ENCODE data around the gene NPDC1.

NPDC1 gene, protein sequence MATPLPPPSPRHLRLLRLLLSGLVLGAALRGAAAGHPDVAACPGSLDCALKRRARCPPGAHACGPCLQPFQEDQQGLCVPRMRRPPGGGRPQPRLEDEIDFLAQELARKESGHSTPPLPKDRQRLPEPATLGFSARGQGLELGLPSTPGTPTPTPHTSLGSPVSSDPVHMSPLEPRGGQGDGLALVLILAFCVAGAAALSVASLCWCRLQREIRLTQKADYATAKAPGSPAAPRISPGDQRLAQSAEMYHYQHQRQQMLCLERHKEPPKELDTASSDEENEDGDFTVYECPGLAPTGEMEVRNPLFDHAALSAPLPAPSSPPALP

DNA sequence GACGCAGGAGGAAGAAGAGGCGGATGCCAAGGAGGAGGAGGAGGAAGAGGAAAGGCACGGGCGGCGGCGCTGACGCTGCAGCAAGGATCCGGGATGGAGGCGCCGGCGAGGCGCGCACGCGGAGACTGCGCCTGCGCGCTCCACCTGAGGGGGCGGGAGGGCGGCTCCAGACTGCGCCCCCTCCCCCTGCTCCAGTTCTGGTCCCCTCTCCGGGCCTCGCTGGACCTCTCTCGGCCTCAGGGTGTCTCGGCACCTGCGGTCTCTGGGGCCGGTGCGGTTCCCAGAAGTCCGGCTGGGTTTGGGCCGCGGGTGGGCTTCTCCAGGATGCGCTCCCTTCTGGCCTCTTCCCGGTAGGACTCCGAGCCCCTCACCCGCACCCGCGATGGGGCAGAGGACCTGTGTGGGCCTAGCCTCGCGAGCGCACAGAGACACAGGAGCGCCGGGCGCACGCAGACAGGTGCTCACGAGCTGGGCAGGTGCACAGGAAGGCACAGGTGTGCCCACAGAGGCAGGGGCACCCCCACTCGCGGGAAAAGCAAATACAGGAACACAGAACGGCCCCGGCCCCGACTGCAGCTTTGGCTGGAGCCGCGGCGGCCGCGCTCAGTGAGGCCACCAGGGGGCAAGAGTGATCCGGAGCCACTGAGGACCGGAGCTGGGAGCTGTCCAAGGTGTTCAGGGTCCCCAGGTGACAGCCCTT lies at the start of gene NPDC1:
NPDC1 (minus strand) TSS at position 90 of the 700 bp plus-strand sequence. CDS start 188 bp downstream, outside the sequence.
- DNase-seq (ENCODE audit: low spot score), result peak; percentile 92

DNA sequence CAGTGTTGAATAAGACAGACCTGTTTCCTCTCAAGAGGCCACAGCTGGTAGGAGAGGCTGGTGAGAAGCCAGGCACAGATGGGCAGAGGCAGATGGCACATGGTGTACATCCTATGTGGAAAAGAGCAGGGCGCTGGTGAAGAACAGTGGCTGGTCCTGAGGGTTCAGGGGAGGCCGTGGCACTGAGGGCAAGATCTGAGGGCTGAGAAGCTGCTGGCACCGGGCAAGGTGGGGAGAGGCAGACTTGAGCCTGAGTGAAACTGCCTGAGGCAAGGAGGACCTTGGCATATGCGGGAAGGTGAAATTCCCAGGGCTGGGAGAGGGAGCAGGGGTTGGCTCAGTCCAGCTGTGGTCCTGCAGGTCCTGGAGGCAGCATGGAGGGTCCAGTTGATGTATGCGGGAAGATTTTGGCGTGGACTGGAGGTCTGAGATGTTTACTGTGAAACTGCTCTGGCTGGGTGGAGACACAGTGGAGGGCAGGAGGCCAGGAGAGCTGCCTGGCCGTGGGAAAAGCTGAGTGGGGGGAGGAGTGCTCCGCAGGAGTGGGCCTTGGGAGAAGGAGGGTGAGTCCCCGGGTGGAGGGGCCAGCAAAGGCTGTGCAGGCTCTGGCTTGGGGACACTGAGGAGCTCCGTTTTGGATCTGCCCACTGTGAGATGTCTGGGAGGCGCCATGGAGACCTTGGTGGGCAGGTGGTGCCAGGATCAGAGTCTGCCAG lies 43.4 kb upstream of the NPDC1 start:
- DNase-seq (ENCODE audit: low spot score), result no peak

DNA sequence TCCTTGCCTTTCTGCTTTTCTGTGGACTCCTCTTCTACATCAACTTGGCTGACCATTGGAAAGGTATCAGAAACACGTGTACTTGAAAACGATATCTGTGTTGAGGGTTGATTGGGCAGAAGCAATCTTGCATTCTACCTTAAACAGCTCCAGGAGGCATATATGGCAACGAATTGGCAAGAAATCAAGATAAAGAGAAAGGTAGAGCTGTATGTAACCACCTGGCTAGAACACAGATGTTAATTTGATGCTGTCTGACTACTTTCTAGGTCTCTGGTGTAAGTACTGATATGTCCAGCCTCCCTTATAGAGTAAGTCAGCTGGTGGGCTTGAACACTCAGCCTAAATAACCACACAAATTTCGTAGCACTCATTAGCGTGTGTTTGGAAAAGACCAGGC lies 42.1 kb upstream of the NPDC1 start:
- no peak for DNase-seq (ENCODE audit: low spot score)

DNA sequence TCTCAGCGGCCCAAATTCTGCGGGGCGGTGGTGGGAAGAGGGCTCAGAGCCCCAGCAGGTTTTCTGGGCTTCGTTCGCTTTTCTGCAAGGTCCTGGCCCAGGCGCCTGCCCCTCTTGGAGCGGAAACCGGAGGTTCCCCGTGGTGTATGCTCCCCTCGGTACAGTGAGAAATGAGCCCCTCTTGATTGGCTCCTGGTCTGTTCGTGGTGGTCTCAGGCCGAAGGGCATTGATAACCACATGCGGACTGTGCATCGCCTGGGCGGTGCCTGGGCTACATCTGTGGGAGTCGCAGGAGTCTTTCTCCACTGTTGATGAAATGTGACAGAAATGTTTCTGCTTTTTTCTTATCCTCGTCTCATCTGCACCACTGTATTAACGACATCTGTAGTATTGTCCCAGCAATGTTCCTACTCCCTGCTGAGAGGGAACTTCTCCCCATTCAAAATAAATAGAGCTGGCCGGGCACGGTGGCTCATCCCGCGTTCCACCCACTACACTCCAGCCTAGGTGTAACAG lies 41.5 kb upstream of the NPDC1 start:
- DNase-seq (ENCODE audit: low spot score), result no peak

DNA sequence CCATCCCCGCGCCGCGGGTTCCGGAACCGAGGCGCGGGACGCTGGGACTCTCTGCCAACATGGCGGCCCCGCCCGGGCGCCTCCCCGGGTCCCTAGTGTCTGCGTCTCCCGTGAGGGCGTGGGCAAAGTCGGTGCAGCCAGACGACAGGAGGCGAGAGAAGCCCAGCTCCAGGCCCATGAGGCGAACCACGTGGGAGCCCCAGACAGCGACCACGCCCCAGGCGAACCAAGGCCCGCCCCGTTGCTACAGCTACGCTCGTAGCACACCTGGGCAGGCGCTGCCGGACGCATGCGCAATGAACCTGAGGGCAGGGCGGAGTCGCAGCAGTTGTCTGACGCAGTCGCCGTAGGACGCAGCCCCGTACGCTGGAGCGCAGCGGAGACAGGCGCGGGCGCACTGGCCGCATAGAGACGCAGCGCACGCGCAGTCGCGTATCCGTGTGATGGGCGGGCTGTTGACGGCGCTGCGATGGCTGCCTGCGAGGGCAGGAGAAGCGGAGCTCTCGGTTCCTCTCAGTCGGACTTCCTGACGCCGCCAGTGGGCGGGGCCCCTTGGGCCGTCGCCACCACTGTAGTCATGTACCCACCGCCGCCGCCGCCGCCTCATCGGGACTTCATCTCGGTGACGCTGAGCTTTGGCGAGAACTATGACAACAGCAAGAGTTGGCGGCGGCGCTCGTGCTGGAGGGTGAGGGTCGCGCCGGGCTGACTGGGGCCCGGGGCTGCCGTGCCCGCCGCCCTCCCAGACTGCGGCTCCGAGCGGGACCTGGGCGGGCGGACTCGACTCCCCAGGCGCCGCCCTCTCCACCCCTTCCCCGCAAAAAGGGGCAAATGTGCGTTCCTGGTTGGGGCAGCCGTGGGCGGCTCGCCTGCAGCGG lies 40.8 kb upstream of the NPDC1 start, which contains the start of gene MAN1B1:
MAN1B1 (plus strand) TSS at position 455 of the 878 bp plus-strand sequence; CDS start at position 470, 15 bp downstream.
- DNase-seq (ENCODE audit: low spot score), result peak; percentile 100

DNA sequence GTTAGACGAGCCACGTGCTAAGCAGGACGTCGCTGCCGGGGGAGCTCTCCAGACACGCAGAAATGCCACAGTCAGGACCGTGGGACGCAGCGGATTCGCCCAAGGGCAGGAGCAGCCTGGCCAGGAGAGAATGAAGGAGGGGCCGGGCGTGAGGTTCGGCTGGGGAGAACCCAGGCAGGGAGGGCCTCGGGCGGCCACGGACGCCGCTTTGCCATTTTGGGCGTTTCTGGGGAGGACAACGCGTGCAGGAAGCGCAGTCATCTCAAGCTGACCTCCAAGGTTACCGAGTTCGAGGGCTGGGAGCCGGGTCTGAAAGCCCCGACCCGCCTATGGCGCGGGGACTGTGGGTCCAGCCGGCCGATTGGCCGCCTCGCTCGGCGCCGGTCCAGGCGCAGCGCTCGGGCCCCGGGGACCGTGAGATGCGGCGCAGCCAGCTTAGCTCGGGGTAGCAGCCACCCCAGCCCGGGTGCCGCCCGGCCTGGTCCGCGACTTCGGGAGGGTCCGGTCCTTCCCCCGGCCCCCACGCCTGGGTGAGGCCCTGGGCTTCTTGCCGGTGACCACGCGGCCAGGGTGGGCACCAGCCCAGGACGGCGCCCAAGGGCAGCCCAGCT lies 40.0 kb upstream of the NPDC1 start:
- DNase-seq (ENCODE audit: low spot score), result peak; percentile 74

DNA sequence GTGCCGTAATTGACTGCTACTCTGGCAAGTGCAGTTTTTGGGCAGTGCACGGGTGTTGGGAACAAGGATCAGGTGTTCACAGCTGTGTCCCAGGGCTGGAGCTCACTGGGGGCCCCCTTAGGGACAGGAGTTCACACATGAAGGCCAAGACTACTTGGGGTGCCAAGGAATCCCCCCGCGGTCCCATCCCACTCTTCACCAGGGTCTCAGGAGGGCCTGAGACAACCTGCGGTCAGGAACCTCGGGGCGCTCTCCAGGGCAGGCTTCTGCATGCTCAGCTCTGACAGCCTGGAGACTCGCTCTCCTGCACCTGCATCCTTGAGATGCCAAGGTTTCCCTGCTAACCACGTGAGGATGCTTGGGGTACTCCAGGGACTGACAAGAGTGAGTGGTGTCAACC lies 38.5 kb upstream of the NPDC1 start:
- DNase-seq (ENCODE audit: low spot score), result no peak

DNA sequence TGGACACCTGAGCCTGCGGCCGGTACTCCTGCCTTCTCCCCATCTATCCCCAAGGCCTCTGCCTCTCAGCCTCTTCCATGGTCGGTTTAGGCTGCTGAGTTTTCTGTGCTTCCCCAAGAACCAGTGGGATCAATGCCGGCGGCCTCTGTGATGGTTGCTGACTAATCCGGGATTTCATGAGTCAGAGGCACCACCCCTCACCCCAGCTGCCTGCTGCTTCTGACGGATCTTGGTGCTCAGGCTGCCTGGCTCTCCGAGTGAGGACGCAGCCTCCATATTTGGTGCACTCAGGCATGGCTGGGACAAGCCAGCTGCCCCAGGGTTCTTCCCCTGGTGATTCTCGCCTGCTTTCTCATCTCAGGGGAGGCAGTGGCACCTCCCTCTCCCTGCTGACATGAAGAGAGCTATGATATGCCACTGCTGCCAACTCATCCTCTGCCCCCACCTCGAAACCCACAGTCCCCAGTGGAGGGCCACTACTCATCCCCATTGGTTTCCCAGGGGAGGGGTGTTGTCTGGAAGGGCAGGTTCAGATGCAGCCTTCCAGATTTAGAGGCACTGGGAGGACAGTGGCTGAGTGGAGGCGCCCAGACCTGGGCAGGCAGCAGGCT lies 37.5 kb upstream of the NPDC1 start:
- DNase-seq (ENCODE audit: low spot score), result peak; percentile 99

DNA sequence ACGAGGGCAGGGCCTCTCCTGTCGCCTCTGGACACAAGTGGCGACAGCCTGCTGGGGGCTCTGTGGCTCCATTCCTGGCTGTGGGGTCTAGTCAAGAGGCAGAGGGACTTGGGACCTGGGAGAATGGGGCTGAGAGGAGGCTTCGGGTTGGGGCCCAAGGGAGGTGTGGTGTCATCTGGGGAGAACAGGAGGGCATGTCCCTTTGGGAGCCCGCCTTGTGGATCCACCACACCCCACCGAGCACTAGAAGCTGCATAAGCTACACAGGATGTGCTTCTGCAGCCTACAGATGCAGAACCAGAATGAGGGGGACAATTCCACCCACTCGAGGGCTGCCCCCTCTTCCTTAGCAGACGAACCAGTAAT lies 36.9 kb upstream of the NPDC1 start:
- DNase-seq (ENCODE audit: low spot score), result no peak

DNA sequence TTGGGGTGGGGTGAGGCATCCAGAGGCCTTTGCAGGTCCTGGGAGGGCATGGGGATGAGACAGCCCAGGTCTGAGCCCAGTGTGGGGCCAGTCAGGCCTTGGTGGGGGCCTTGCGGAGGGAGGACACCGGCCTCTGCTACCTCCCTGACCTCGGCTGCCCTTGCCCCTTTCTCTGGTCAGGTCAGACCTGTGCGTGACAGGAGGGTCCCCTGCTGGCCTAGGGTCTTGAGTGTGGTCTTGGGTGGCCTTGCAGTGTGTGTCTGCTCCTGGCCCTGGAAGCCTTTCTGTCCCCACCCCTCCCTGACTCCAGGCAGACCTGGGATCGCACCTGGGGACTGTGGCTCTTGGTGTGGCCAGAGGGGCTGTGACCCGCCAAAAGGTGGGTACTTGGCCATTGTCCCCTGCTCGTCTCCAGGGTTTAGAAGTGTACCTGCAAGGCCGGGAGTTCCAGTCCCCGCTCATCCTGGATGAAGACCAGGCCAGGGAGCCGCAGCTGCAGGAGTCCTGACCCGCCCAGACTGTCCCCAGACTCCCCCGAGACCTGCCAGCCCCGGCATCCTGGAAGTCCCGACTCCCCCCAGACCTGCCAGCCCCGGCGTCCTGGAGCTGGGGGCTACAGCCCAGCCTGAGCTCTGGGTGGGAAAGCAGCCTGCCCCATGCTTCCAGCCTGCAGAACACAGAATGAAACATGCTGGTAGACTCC lies 36.4 kb upstream of the NPDC1 start:
- no peak for DNase-seq (ENCODE audit: low spot score)

DNA sequence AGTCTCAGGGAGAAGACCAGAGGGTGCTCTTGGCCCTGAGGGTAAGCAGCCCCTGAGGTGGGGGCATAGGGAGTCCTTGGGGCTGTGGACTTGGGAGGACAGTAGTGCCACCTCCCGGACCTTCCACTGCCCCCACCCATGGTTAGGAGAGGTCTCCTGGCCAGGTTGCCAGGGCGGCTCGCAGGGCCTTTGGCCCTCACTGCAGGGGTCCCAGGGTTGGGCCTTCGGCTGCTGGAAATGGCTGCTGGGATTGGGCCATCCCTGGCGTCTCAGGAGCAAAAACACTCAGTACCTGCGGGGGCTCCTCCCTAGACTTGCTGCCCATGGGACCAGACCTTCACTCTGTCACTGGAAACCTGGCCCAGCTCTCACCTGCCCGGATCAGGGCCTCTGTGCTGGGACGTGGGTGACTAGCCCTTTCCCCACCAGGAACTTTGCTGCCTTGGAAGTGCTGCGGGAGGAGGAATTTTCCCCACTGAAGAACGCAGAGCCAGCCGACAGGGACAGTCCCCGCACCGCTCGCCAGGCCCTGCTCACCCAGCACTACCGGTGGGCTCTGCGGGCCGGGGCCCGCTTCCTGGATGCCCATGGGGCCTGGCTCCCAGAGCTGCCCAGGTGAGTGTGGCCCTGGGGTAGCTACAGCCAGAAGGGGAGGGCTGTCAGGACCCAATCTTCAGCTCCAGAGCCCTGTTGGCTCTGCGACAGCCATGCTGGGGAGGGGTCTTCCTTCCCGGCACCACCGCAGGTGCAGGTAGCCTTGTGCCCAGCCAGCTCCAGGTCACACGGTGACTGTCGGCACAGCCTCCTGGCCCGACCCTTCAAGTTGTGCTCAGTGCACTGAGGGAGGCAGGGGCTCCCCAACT lies 34.5 kb upstream of the NPDC1 start:
- no peak for DNase-seq (ENCODE audit: low spot score)

DNA sequence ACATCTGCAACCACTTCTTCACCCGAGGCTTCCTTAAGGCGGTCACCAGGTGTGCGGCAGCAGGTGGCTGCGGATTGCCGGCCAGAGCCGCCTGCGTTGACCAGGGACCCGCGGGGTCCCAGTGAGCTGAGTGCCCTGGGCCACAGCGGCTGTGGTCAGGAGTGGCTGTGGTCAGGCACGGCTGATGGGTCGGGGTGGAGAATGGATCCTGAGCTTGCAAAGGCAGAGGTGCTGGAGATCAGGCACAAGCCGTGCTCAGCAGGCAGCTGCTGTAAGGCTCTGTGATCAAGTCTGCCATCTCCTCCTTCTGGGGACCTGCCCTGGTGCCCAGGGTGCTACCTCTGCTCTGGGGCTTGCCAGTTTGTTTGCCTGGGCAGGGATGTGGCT lies 33.4 kb upstream of the NPDC1 start:
- no peak for DNase-seq (ENCODE audit: low spot score)

DNA sequence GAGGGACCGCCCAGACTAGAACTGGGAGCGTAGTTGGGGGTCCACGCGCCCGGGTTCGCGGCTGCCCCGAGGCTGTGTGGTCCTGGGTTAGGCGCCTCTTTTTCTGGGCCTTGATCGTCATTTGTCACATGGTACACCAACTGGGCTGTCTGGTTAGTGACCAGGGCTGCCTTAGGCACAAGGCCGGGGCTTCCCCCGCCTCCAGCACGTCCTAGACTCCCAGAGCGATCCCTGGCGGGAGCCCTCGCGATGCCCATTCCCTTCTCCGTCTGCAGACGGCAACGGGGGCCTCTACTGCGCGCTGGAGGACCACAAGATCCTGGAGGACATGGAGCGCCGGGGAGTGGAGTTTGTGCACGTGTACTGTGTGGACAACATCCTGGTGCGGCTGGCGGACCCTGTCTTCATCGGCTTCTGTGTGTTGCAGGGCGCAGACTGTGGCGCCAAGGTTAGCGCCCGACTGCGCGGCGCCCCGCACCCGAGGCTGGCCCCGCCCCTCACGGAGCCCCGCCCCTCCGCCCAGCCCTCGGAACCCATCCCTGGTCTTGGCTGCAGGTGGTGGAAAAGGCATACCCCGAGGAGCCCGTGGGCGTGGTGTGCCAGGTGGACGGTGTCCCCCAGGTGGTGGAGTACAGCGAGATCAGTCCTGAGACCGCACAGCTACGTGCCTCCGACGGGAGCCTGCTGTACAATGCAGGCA lies 32.9 kb upstream of the NPDC1 start:
- DNase-seq (ENCODE audit: low spot score), result no peak

DNA sequence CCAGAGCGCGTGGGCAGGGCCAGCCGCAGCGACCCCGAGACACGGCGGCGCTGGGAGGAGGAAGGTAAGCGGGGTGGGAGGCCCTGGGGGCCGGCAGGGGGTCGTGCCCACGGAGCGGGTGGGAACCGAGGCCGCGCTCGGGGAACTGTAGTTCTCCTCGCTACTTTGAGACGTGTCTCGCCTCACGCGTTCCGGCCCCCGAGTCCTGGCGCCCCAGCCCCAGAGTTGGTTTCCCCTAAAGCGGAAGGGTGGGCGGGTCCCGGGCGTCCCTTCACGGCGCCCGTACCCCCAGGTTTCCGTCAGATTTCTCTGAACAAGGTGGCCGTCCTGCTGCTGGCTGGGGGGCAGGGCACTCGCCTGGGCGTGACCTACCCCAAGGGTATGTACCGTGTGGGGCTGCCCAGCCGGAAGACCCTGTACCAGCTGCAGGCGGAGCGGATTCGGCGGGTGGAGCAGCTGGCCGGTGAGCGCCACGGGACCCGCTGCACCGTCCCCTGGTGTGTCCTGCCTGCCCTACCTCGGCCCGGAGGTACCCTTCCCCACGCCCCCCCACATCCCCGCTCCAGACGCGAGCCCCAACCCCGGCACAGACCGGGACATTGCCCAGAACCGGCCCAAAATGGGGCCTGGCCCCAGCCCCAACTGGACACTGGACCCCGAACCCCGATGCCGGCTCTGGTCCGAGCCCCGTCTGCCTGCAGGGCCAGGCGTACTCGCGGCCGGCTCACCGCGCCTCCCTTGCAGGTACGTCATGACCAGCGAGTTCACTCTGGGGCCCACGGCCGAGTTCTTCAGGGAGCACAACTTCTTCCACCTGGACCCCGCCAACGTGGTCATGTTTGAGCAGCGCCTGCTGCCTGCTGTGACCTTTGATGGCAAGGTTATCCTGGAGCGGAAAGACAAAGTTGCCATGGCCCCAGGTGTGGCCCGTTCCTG lies 32.0 kb upstream of the NPDC1 start:
- peak; percentile 63 for DNase-seq (ENCODE audit: low spot score)

DNA sequence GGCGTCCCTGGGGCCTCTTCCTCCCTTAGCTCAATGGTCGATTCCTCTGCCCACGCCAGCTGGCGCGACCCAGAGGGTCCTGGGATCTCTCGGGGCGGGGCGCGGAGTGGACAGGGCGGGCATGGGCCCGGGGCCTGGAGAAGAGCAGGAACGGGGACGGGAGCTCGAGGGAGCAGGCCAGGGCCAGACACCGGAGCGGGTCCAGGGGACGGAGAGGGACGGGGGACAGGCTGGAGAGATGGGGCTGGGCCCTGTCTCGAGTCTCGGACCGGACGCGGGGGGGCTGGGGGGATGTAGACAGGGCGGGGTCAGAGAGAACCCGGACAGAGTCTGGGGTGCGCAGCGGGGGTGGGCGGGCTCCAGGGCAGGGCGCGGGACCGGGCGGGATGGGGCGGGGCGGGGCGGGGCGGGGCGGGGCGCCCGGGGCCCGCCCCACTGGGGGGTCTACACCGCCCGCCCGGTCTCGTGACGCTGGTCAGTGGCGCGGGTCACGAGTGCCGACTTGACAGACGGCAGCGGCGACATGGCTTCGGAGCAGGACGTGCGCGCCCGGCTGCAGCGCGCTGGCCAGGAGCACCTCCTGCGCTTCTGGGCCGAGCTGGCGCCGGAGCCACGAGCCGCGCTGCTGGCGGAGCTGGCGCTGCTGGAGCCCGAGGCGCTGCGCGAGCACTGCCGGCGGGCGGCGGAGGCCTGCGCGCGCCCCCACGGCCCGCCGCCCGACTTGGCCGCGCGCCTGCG lies 31.2 kb upstream of the NPDC1 start, which contains the start of gene UAP1L1:
UAP1L1 (plus strand) TSS at position 508 of the 738 bp plus-strand sequence; CDS start at position 524, 16 bp downstream.
- DNase-seq (ENCODE audit: low spot score), result peak; percentile 87

DNA sequence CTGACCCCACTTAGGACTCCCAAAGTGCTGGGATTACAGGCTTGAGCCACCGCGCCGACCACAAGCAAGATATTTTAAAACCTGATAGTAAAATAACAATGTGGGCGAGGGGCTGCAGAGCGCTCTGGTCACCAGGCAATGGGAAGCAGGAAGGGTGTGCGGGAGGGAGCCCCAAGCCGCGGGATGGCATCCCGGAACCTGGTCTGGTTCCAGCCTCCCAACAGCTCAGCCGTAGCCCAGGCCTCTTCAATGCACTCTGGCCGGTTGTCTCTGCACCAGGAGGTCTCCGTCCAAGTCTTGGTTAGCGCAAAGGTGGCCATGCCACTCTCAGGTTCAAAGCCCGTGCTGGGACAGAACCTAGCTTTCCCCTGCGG lies 30.6 kb upstream of the NPDC1 start:
- no peak for DNase-seq (ENCODE audit: low spot score)

Measured in RKO (cell line).